Parathyroid adenoma (tissue), 2 donors: Measurements from ENCODE around the gene TGFBR2.

Source experiments
- H2AFZ ChIP-seq: fragments of 300-600 bp; sonication (generic); one replicate; pipeline ENCODE4 v1.7.0; 2017; ENCODE audit warnings: antibody characterized with exemption, mild to moderate bottlenecking
- H3K27ac ChIP-seq: fragments of 300-600 bp; sonication (generic); one replicate; pipeline ENCODE4 v1.7.0; 2017
- H3K27me3 ChIP-seq: fragments of 300-600 bp; sonication (generic); one replicate; pipeline ENCODE4 v1.7.0; 2017; ENCODE audit warnings: low read length; ENCODE audit not compliant: control insufficient read depth, insufficient read depth
- H3K36me3 ChIP-seq: fragments of 300-600 bp; sonication (generic); one replicate; pipeline ENCODE4 v1.7.0; 2017; ENCODE audit warnings: low read length; ENCODE audit not compliant: control insufficient read depth, insufficient read depth
- H3K4me1 ChIP-seq: fragments of 300-600 bp; sonication (generic); one replicate; pipeline ENCODE4 v1.7.0; 2017; ENCODE audit warnings: control low read depth
- H3K4me2 ChIP-seq: fragments of 300-600 bp; sonication (generic); one replicate; pipeline ENCODE4 v1.7.0; 2017; ENCODE audit warnings: low read length
- H3K4me3 ChIP-seq: fragments of 300-600 bp; sonication (generic); one replicate; pipeline ENCODE4 v1.7.0; 2017; ENCODE audit warnings: low read depth, low read length
- H3K79me2 ChIP-seq: fragments of 300-600 bp; sonication (generic); one replicate; pipeline ENCODE4 v1.7.0; 2017; ENCODE audit warnings: control low read depth
- H3K9ac ChIP-seq: fragments of 300-600 bp; sonication (generic); one replicate; pipeline ENCODE4 v1.7.0; 2017; ENCODE audit warnings: mild to moderate bottlenecking
- H3K9me3 ChIP-seq: fragments of 300-600 bp; sonication (generic); one replicate; pipeline ENCODE4 v1.7.0; 2017; ENCODE audit warnings: low read length; ENCODE audit not compliant: control insufficient read depth
- CTCF ChIP-seq: fragments of 300-600 bp; sonication (generic); IDR thresholded peaks from one replicate; pipeline ENCODE4 v1.7.0; 2017; ENCODE audit warnings: antibody characterized with exemption, mild to moderate bottlenecking
- donor health status: primary hyperparathyroidism.

TGFBR2 gene

DNA sequence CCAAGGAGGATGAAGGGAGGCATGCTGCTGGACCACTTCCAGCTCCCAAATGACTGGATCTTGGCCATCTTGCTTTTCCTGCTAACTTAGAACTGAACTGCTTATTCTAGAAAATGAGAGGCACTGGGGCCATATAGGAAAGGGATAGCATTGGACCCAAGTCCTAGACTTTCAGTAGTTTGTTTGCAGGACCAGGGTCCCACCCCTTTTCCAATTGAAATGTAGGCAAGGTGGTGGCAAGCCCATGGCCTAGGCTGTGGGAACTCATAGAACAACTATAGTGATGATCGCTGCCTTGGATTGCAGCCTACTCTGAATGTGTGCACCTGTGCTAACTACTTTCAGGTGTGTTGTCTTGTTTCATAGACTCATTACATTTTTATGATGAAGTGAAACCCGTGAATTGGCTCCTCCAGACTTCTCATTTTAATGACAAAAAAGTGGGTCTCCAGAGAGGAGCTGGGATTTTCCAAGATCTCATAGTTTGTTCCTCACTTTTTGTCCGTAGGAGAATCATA is 50.3 kb downstream of the TGFBR2 start:
- Histone ChIP-seq H3K4me3 (no peak overlapping the region), H3K27ac (no peak overlapping the region), H3K9me3 (no peaks in the 10 kb centered on the region), H3K36me3 (no peaks in the 10 kb centered on the region), H3K4me1 (no peaks in the 10 kb centered on the region), H2AFZ (no peak overlapping the region), H3K79me2 (no peaks in the 10 kb centered on the region), H3K9ac (no peak overlapping the region), H3K4me2 (no peak overlapping the region), H3K27me3 (no peaks in the 10 kb centered on the region)
- TF ChIP-seq CTCF = no peak

DNA sequence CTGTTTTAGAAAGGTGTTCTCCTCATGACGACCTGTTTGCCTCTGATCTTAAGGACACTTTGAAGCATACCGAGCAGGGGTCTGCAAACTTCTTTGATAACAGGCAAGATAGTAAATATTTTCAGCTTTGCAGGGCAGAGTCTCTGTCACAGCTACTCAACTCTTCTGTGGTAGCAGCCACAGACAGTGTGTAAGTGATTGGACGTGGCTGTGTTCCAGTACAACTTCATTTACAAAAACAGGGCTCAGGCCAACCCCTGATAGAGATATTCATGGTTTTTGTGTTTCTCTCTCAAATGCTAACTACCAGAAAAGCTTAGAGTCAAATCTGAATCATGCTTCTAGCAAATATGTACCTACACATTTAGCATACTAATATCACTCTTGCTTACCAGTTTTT is 51.5 kb downstream of the TGFBR2 start:
- Histone ChIP-seq H3K4me1 (no peaks in the 10 kb centered on the region), H3K9ac (no peak overlapping the region), H3K4me3 (no peak overlapping the region), H2AFZ (no peak overlapping the region), H3K36me3 (no peaks in the 10 kb centered on the region), H3K27me3 (no peaks in the 10 kb centered on the region), H3K4me2 (no peak overlapping the region), H3K79me2 (no peaks in the 10 kb centered on the region), H3K9me3 (no peaks in the 10 kb centered on the region), H3K27ac (no peak overlapping the region)
- TF ChIP-seq CTCF = no peak

GRCh38 chr3:30658328-30659052 is 52.1 kb downstream of the TGFBR2 start:
- Histone ChIP-seq H3K4me3 (no peak overlapping the region), H3K27me3 (no peaks in the 10 kb centered on the region), H3K36me3 (no peaks in the 10 kb centered on the region), H3K4me1 (no peaks in the 10 kb centered on the region), H3K79me2 (no peaks in the 10 kb centered on the region), H3K9ac (no peak overlapping the region), H2AFZ (no peak overlapping the region), H3K4me2 (no peak overlapping the region), H3K27ac (no peak overlapping the region), H3K9me3 (no peaks in the 10 kb centered on the region)
- no peak for TF ChIP-seq CTCF

- Histone ChIP-seq H2AFZ (no peak overlapping the region), H3K27ac (no peak overlapping the region), H3K79me2 (no peaks in the 10 kb centered on the region), H3K4me1 (no peaks in the 10 kb centered on the region), H3K27me3 (no peaks in the 10 kb centered on the region), H3K9me3 (no peaks in the 10 kb centered on the region), H3K36me3 (no peaks in the 10 kb centered on the region), H3K4me2 (no peak overlapping the region), H3K4me3 (no peak overlapping the region), H3K9ac (no peak overlapping the region)
- no peak for TF ChIP-seq CTCF
Observed at GRCh38 chr3:30659270-30660130, 53.1 kb downstream of the TGFBR2 start.
